Measurements from ENCODE around the gene ANKRD62. TPM values are rescaled to one million over a fixed set of nuclear protein-coding genes. Genes with fewer than 3 reads are reported as not detected.

Gene ANKRD62
- not detected for polyA plus RNA-seq (2012; ENCODE audit: missing spikeins)

DNA sequence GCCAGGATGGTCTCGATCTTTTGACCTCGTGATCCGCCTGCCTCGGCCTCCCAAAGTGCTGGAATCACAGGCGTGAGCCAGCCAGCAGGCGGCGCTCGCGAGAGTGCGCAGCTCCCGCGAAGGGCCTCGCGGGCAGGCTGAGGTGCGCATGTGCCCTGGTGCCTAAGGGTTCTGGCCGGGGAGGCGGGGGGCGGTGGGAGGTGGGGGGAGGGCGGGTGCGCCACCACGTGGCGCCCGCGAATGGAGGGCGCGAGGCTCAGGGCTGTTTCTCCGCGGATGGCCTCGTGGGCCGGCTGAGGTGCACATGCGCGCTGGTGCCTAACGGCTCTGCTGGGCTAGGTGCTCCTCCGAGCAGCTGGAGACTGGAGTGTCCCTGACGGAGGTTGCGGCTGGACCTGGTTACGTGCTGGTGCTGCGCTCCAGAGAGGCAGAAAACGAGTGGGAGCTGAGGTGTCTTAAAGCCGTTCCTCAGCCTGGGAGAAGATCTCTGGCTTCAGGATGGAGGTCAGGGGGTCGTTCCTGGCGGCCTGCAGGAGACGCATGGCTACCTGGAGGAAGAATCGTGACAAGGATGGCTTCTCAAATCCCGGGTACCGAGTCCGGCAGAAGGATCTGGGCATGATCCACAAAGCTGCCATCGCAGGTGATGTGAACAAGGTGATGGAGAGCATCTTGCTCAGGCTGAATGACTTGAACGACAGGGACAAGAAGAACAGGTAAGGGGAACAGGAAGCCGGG is at the start of gene ANKRD62:
ANKRD62 (plus strand) TSS at position 324 of the 738 bp plus-strand sequence; CDS start at position 499, 175 bp downstream.
- TF ChIP-seq POLR2A (IDR thresholded peaks at IDR 0.05; ENCODE audit: low read depth, low read length), result no peak
- TF ChIP-seq POLR2AphosphoS5 (IDR thresholded peaks at IDR 0.05; ENCODE audit: low read depth, low read length), result no peak
- TF ChIP-seq TAF1 (IDR thresholded peaks at IDR 0.05; ENCODE audit: borderline replicate concordance, low read depth, low read length), result no peak
- DNase-seq (ENCODE audit: insufficient read length) (no peak), FAIRE-seq (no peak)

GRCh38 chr18:12044591-12044990 is 49.1 kb upstream of the ANKRD62 start:
- TF ChIP-seq POLR2AphosphoS5 (IDR thresholded peaks at IDR 0.05; ENCODE audit: low read depth, low read length) (no peak), TAF1 (IDR thresholded peaks at IDR 0.05; ENCODE audit: borderline replicate concordance, low read depth, low read length) (no peak), POLR2A (IDR thresholded peaks at IDR 0.05; ENCODE audit: low read depth, low read length) (no peak)
- no peak for FAIRE-seq
- no peak for DNase-seq (ENCODE audit: insufficient read length)

GRCh38 chr18:12046046-12046750 is 47.4 kb upstream of the ANKRD62 start:
- TF ChIP-seq POLR2A (IDR thresholded peaks at IDR 0.05; ENCODE audit: low read depth, low read length) (no peak), TAF1 (IDR thresholded peaks at IDR 0.05; ENCODE audit: borderline replicate concordance, low read depth, low read length) (no peak), POLR2AphosphoS5 (IDR thresholded peaks at IDR 0.05; ENCODE audit: low read depth, low read length) (no peak)
- FAIRE-seq (no peak), DNase-seq (ENCODE audit: insufficient read length) (no peak)

GRCh38 chr18:12046751-12047335 is 46.8 kb upstream of the ANKRD62 start:
- FAIRE-seq (no peak), DNase-seq (ENCODE audit: insufficient read length) (no peak)
- TF ChIP-seq POLR2A (IDR thresholded peaks at IDR 0.05; ENCODE audit: low read depth, low read length) (no peak), POLR2AphosphoS5 (IDR thresholded peaks at IDR 0.05; ENCODE audit: low read depth, low read length) (no peak), TAF1 (IDR thresholded peaks at IDR 0.05; ENCODE audit: borderline replicate concordance, low read depth, low read length) (no peak)

DNA sequence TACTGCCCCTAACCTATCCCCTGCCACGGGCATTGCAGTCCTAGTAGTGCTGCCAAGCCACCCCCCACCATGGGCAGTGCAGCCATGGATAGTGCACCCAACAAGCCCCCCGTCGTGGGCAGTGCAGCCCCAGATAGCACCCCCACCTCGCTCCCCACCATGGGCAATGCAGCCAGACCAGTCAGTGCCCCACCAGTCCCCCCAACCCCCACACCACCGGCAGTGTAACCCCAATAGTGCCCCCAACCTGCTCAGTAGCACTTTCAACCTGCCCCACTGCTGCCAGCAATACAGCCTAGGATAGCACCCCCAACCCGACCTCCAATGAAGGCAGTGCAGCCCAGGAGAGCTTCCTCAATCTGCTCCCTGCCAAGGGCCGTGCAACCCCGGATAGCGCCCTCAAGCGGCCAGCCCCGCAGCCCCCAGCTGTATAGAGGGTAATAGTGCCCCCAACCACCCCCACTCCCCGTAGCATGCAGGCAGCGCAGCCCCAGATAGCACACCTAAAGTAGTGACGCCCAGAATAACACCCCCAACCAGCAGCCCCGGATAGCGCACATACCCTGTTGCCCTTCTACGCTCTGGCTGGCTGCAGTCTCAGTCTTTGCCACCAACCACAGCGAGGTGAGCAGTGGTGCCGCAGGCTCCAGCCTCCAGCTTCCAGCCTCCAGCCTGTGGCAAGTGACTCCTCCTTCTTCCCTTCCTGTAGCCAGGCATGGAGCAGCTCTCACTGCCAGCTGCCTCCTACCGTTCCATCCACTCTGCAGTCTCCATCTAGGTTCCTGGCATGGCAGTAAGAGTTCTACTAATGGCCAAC is 45.4 kb upstream of the ANKRD62 start:
- TF ChIP-seq POLR2AphosphoS5 (IDR thresholded peaks at IDR 0.05; ENCODE audit: low read depth, low read length) (no peak), POLR2A (IDR thresholded peaks at IDR 0.05; ENCODE audit: low read depth, low read length) (no peak), TAF1 (IDR thresholded peaks at IDR 0.05; ENCODE audit: borderline replicate concordance, low read depth, low read length) (no peak)
- no peak for DNase-seq (ENCODE audit: insufficient read length)
- FAIRE-seq, result no peak

GRCh38 chr18:12048827-12049175 is 44.8 kb upstream of the ANKRD62 start:
- no peak for FAIRE-seq
- no peak for DNase-seq (ENCODE audit: insufficient read length)
- no peak for TF ChIP-seq POLR2AphosphoS5 (IDR thresholded peaks at IDR 0.05; ENCODE audit: low read depth, low read length)
- TF ChIP-seq TAF1 (IDR thresholded peaks at IDR 0.05; ENCODE audit: borderline replicate concordance, low read depth, low read length), result no peak
- no peak for TF ChIP-seq POLR2A (IDR thresholded peaks at IDR 0.05; ENCODE audit: low read depth, low read length)

GRCh38 chr18:12049978-12050811 is 43.4 kb upstream of the ANKRD62 start:
- no peak for DNase-seq (ENCODE audit: insufficient read length)
- peak; percentile 91 for FAIRE-seq
- no peak for TF ChIP-seq TAF1 (IDR thresholded peaks at IDR 0.05; ENCODE audit: borderline replicate concordance, low read depth, low read length)
- TF ChIP-seq POLR2A (IDR thresholded peaks at IDR 0.05; ENCODE audit: low read depth, low read length), result no peak
- no peak for TF ChIP-seq POLR2AphosphoS5 (IDR thresholded peaks at IDR 0.05; ENCODE audit: low read depth, low read length)

DNA sequence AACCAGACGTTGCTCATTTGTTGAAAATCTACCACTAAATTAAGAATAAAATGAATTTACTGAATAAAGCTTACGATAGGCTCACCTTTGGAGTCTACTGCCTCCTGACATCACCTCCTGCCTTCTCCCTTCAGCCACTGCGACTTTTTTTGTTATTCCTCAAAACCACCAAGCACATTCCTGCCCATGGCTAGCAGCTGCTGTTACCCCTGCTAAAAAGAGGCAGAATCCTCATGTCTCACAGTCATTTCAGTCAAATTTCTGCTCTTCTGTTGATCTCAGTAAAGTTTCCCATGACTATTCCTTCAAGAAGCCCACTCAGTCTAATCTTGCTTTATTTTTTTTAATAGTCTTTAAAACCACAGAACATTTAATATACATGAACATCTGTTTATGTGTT is 40.8 kb upstream of the ANKRD62 start:
- FAIRE-seq (no peak), DNase-seq (ENCODE audit: insufficient read length) (no peak)
- TF ChIP-seq POLR2AphosphoS5 (IDR thresholded peaks at IDR 0.05; ENCODE audit: low read depth, low read length) (no peak), POLR2A (IDR thresholded peaks at IDR 0.05; ENCODE audit: low read depth, low read length) (no peak), TAF1 (IDR thresholded peaks at IDR 0.05; ENCODE audit: borderline replicate concordance, low read depth, low read length) (no peak)

DNA sequence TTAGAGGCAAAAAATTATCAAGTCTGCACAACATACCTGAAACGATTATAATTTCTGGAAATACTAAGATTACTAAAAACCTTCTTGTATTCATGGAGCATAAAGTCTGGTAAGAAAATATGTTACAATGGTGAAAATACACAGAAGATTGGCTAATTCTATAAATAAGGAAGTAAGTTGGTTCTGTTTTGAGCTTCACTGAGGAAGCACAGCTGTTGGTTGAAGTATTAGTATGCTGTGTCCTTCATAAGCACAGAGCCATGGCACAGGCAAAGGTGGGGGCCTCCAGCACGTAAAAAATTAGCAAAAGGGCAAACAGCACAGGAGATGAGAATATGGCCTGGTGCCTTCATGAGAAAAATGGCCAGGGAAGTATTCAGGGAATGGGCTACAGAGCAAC is 40.4 kb upstream of the ANKRD62 start:
- no peak for FAIRE-seq
- no peak for DNase-seq (ENCODE audit: insufficient read length)
- TF ChIP-seq POLR2AphosphoS5 (IDR thresholded peaks at IDR 0.05; ENCODE audit: low read depth, low read length) (no peak), TAF1 (IDR thresholded peaks at IDR 0.05; ENCODE audit: borderline replicate concordance, low read depth, low read length) (no peak), POLR2A (IDR thresholded peaks at IDR 0.05; ENCODE audit: low read depth, low read length) (no peak)
